GM12878 (cell line): Measurements from ENCODE around the gene CIAO2B. TPM values are rescaled to one million over a fixed set of nuclear protein-coding genes. Genes with fewer than 3 reads are reported as not detected.

Source experiments
- ATAC-seq: fragments of 200-7000 bp; cut with Tn5 transposase; 3 replicates; pipeline ENCODE4 v1.9.1; 2020; ENCODE audit warnings: mild to moderate bottlenecking, moderate library complexity
- BruUV-seq: library from RNA; stranded (reverse); fragments of 400-500 nt; replicated peaks from 2 replicates; lab custom pipeline; 2021; lab: Mats Ljungman, UMichigan
- CTCF ChIA-PET: fragments of 300-600 bp; sonication (Branson Sonifier 250); formaldehyde crosslinking; extraction: SDS; loops from one replicate; lab custom pipeline; 2021; ENCODE audit warnings: inconsistent platforms; lab: Yijun Ruan, JAX
- POLR2A ChIA-PET: fragments of 350-600 bp; formaldehyde crosslinking; extraction: SDS; loops from one replicate; lab custom pipeline; 2021; ENCODE audit warnings: inconsistent platforms; lab: Charles Lee
- RAD21 ChIA-PET: fragments of 300-600 bp; sonication (Branson Sonifier 250); formaldehyde crosslinking; loops from one replicate; lab custom pipeline; 2023; ENCODE audit warnings: antibody characterized with exemption; ENCODE audit not compliant: unreplicated experiment; lab: Charles Lee
- SMC1A ChIA-PET: fragments of 300-600 bp; sonication (Branson Sonifier 250); formaldehyde crosslinking; loops from one replicate; lab custom pipeline; 2023; ENCODE audit not compliant: unreplicated experiment, uncharacterized antibody; lab: Charles Lee
- DNase-seq: peaks from one replicate; pipeline ENCODE4 v3.0.0-alpha.2; 2011; ENCODE audit warnings: low read depth, low spot score
- FAIRE-seq: peaks from 3 replicates; lab custom pipeline; 2011; peaks lifted over from hg19 to GRCh38; lab: Jason Lieb, UNC
- H2AFZ ChIP-seq: 2 replicates; pipeline ENCODE4 v1.6.0; 2011; ENCODE audit warnings: low read depth, low read length, control low read depth; ENCODE audit not compliant: control insufficient read depth
- H3K27ac ChIP-seq: 2 replicates; pipeline ENCODE4 v1.5.1; 2011; ENCODE audit warnings: control low read depth; ENCODE audit not compliant: control insufficient read depth, insufficient read depth
- H3K27me3 ChIP-seq, 2 experiments: replicated peaks in 1 of 2; 2 replicates each; pipeline versions ENCODE4 v1.6.0 to v1.6.1; 2011; ENCODE audit warnings: low read length in 1 of 2; ENCODE audit not compliant: control insufficient read depth in 2 of 2, insufficient read depth in 2 of 2
- H3K36me3 ChIP-seq, 2 experiments: 2 replicates each; pipeline ENCODE4 v1.5.1; 2011; ENCODE audit warnings: low read length in 1 of 2; ENCODE audit not compliant: control insufficient read depth in 2 of 2, insufficient read depth in 2 of 2
- H3K4me1 ChIP-seq: 2 replicates; pipeline ENCODE4 v1.6.1; 2011; ENCODE audit warnings: mild to moderate bottlenecking, low read length, moderate library complexity, mixed read lengths; ENCODE audit not compliant: control insufficient read depth, insufficient read depth
- H3K4me2 ChIP-seq: 2 replicates; pipeline ENCODE4 v1.6.0; 2011; ENCODE audit warnings: control low read depth; ENCODE audit not compliant: control insufficient read depth, insufficient read depth
- H3K4me3 ChIP-seq: fragments of 200-600 bp; sonication (generic); 2 replicates; pipeline ENCODE4 v1.5.1; 2016
- H3K79me2 ChIP-seq: 2 replicates; pipeline ENCODE4 v1.6.0; 2011; ENCODE audit warnings: low read length; ENCODE audit not compliant: control insufficient read depth, insufficient read depth
- H3K9ac ChIP-seq: 2 replicates; pipeline ENCODE4 v1.8.0; 2011; ENCODE audit warnings: low read length, control low read depth, mixed read lengths; ENCODE audit not compliant: control insufficient read depth, insufficient read depth
- H3K9me3 ChIP-seq: replicated peaks from 3 replicates; pipeline ENCODE4 v1.5.1; 2011; ENCODE audit warnings: mild to moderate bottlenecking, low read length; ENCODE audit not compliant: control insufficient read depth, insufficient read depth
- H4K20me1 ChIP-seq: 2 replicates; pipeline ENCODE4 v1.6.0; 2011; ENCODE audit not compliant: control insufficient read depth, insufficient read depth
- FOXK2 ChIP-seq: fragments of 450-650 bp; IDR thresholded peaks from 2 replicates; pipeline ENCODE4 v1.6.1; 2017; ENCODE audit warnings: mild to moderate bottlenecking, moderate library complexity
- MXI1 ChIP-seq: fragments of 150-350 bp; IDR thresholded peaks from 2 replicates; pipeline ENCODE4 v1.6.1; 2011; ENCODE audit warnings: low read depth, mild to moderate bottlenecking, inconsistent platforms, low read length, improper control_type of control experiment
- MYC ChIP-seq: IDR thresholded peaks from 2 replicates; pipeline ENCODE4 v1.6.1; 2011; ENCODE audit warnings: mild to moderate bottlenecking, low read length, moderate library complexity, inconsistent platforms; ENCODE audit not compliant: insufficient read depth, insufficient replicate concordance, insufficient read length, severe bottlenecking
- SMAD5 ChIP-seq: IDR thresholded peaks from 2 replicates; pipeline ENCODE4 v1.6.1; 2016; ENCODE audit warnings: antibody characterized with exemption, low read depth
- WGBS: methylation state at CpG from one replicate; pipeline ENCODE4 v1.1.6; 2016; ENCODE audit warnings: low lambda C conversion rate; ENCODE audit not compliant: insufficient replicate concordance, insufficient coverage; ENCODE audit errors: missing lambda C conversion rate; 5-methylcytosine and 5-hydroxymethylcytosine counted together
- in situ Hi-C: fragments of 300-500 bp; cut with MboI; formaldehyde crosslinking; loops from 9 replicates; pipeline ENCODE4 v1.14.3; 2018; ENCODE audit warnings: mixed read lengths
- intact Hi-C: fragments of 100-400 bp; cut with micrococcal nuclease; formaldehyde crosslinking; loops from one replicate; pipeline ENCODE4 v1.14.2; 2022; ENCODE audit not compliant: unreplicated experiment
- polyA plus RNA-seq, 11 experiments: library from polyadenylated mRNA; depleted of rRNA in 4 of 11; unstranded in 6 of 11; stranded (reverse) in 5 of 11; fragments of >200 nt; fragmentation: Nextera tagmentation in 4 of 11; fragmentation: Illumina TruSeq in 1 of 11; extraction: Ambion mirVana in 4 of 11; extraction: Trizol in 1 of 11; gene quantifications; 1 replicate in 1 of 11; 2 replicates in 10 of 11; pipeline versions ENCODE4 v1.2.1 to v1.2.3, GENCODE V29; 2011 to 2016; ENCODE audit warnings: inconsistent platforms in 2 of 11, missing spikeins in 2 of 11, low read depth in 1 of 11
- total RNA-seq, 4 experiments: library from RNA; depleted of rRNA in 3 of 4; stranded (reverse); fragments of >200 nt in 3 of 4; fragmentation: Illumina TruSeq in 1 of 4; extraction: Trizol in 1 of 4; gene quantifications; 2 replicates each; pipeline versions ENCODE4 v1.2.1 to v1.2.3, GENCODE V29; 2013 to 2021
- TF ChIP-seq, protein P1 (sequence below): fragments of 150-350 bp; IDR thresholded peaks from 2 replicates; pipeline ENCODE4 v1.6.1; 2016; ENCODE audit warnings: low read depth, low read length

The CIAO2B gene
- total and polyA plus RNA-seq, 10 of the 15 experiments (the other 5 are each of a cell fraction or from before 2014, with no cell fraction given), result 76.4 to 241 (median 138) TPM

GRCh38 chr16:66900721-66901441, 33.3 kb downstream of the CIAO2B start:
- DNase-seq, result no peak
- Histone ChIP-seq H3K4me3 (no peak overlapping the region), H3K79me2 (no peaks in the 10 kb centered on the region), H3K36me3 (no peaks in the 10 kb centered on the region), H3K4me2 (no peak overlapping the region), H3K9me3 (no peaks in the 10 kb centered on the region), H4K20me1 (no peaks in the 10 kb centered on the region), H2AFZ (no peak overlapping the region), H3K27ac (no peak overlapping the region), H3K27me3 (no peaks in the 10 kb centered on the region), H3K4me1 (peaks cover 4% of the 10 kb centered on the region; the same call in 1 of the 2 replicates), H3K9ac (no peak overlapping the region)
- WGBS, result 9% methylated on average over 5 of the region's 7 CpGs
- ChIA-PET RAD21 (interaction anchor here (0.8 kb wide), 1 partner anchor 20 kb away, joined by 3 read pairs; no protein-coding TSS in a partner anchor), SMC1A (no interaction called here), CTCF (interaction anchor here (0.6 to 1.5 kb wide), 3 partner anchors 10 to 20 kb away, joined by 3 to 4 read pairs (median 3); partner anchors contain the start of gene PDP2), POLR2A (interaction anchor here (0.8 kb wide), 1 partner anchor 41 kb away, joined by 3 read pairs; no protein-coding TSS in a partner anchor)
- no peak for FAIRE-seq
- TF ChIP-seq FOXK2 (no peak), MXI1 (no peak), MYC (no peak), SMAD5 (no peak)
- TF ChIP-seq, protein P1, sequence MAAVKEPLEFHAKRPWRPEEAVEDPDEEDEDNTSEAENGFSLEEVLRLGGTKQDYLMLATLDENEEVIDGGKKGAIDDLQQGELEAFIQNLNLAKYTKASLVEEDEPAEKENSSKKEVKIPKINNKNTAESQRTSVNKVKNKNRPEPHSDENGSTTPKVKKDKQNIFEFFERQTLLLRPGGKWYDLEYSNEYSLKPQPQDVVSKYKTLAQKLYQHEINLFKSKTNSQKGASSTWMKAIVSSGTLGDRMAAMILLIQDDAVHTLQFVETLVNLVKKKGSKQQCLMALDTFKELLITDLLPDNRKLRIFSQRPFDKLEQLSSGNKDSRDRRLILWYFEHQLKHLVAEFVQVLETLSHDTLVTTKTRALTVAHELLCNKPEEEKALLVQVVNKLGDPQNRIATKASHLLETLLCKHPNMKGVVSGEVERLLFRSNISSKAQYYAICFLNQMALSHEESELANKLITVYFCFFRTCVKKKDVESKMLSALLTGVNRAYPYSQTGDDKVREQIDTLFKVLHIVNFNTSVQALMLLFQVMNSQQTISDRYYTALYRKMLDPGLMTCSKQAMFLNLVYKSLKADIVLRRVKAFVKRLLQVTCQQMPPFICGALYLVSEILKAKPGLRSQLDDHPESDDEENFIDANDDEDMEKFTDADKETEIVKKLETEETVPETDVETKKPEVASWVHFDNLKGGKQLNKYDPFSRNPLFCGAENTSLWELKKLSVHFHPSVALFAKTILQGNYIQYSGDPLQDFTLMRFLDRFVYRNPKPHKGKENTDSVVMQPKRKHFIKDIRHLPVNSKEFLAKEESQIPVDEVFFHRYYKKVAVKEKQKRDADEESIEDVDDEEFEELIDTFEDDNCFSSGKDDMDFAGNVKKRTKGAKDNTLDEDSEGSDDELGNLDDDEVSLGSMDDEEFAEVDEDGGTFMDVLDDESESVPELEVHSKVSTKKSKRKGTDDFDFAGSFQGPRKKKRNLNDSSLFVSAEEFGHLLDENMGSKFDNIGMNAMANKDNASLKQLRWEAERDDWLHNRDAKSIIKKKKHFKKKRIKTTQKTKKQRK, result no peak
- ATAC-seq, result no peak
- in situ Hi-C loops (no loop called here), intact Hi-C loops (no loop called here)
- BruUV-seq, result no TSS peak
